Body of pancreas (tissue), 4 donors: ENCODE measurements around the gene PTPRCAP.

Experiments used
- CTCF ChIP-seq, 7 experiments: fragments of 450-650 bp in 4 of 7; fragments of 200-600 bp in 3 of 7; sonication (generic) in 3 of 7; IDR thresholded peaks; one replicate each; pipeline ENCODE4 v1.5.1; 2016 to 2019; ENCODE audit warnings: antibody characterized with exemption in 7 of 7
- POLR2A ChIP-seq, 3 donors: fragments of 450-650 bp; IDR thresholded peaks; one replicate each; pipeline ENCODE4 v1.6.1; 2016; ENCODE audit warnings: antibody characterized with exemption in 3 of 3, mild to moderate bottlenecking in 2 of 3

- TF ChIP-seq CTCF (IDR thresholded peaks at IDR 0.05) = no peak
- no peak for TF ChIP-seq POLR2A (IDR thresholded peaks at IDR 0.05)
Observed at GRCh38 chr11:67423466-67423865, 14.0 kb downstream of the PTPRCAP start.
